Heart right ventricle (tissue), 16 donors: ENCODE measurements around the gene KIF11. TPM values are rescaled to one million over a fixed set of nuclear protein-coding genes. Genes with fewer than 3 reads are reported as not detected.

ENCODE experiments used
- ATAC-seq, 8 donors: fragments of 200-7000 bp; cut with Tn5 transposase; one replicate each; pipeline ENCODE4 v1.9.1; 2020; ENCODE audit warnings: mild to moderate bottlenecking in 8 of 8, moderate library complexity in 8 of 8, moderate number of reproducible peaks in 1 of 8
- DNase-seq, 2 donors: peaks; one replicate each; pipeline ENCODE4 v3.0.0-alpha.2; 2020
- H3K27ac ChIP-seq, 10 donors: fragments of 200-600 bp; sonication (generic) in 2 of 10; one replicate each; pipeline versions ENCODE4 v1.5.0 to v1.8.0; 2020 to 2022; ENCODE audit warnings: mild to moderate bottlenecking in 3 of 10
- H3K27me3 ChIP-seq, 7 donors: fragments of 200-600 bp; one replicate each; pipeline ENCODE4 v1.8.0; 2021 to 2022; ENCODE audit warnings: mild to moderate bottlenecking in 2 of 7
- H3K36me3 ChIP-seq, 9 donors: fragments of 200-600 bp; sonication (generic) in 1 of 9; one replicate each; pipeline versions ENCODE4 v1.5.0 to v1.8.0; 2020 to 2022; ENCODE audit warnings: mild to moderate bottlenecking in 2 of 9
- H3K4me1 ChIP-seq, 9 donors: fragments of 200-600 bp; sonication (generic) in 1 of 9; one replicate each; pipeline versions ENCODE4 v1.5.0 to v1.8.0; 2020 to 2022; ENCODE audit warnings: mild to moderate bottlenecking in 4 of 9
- H3K4me3 ChIP-seq, 10 donors: fragments of 200-600 bp; sonication (generic) in 2 of 10; one replicate each; pipeline versions ENCODE4 v1.5.0 to v1.8.0; 2020 to 2022; ENCODE audit warnings: mild to moderate bottlenecking in 7 of 10, moderate library complexity in 2 of 10
- H3K9me3 ChIP-seq, 11 donors: fragments of 200-600 bp in 10 of 11; sonication (generic) in 2 of 11; one replicate each; pipeline versions ENCODE4 v1.5.0 to v1.8.0; 2013 to 2022; ENCODE audit warnings: mild to moderate bottlenecking in 2 of 11, control low read depth in 1 of 11, moderate library complexity in 1 of 11
- WGBS, 2 donors: extraction: QIAGEN DNeasy Blood & Tissue Kit; methylation state at CpG; one replicate each; pipeline ENCODE4 v1.1.7; 2013; ENCODE audit warnings: inconsistent platforms in 1 of 2; 5-methylcytosine and 5-hydroxymethylcytosine counted together
- intact Hi-C, 10 donors: fragments of 100-400 bp; cut with DNase I; formaldehyde crosslinking; loops; one replicate each; pipeline versions ENCODE4 v1.11.1 to v1.14.2; 2022
- polyA plus RNA-seq, 2 donors: library from polyadenylated mRNA; stranded (reverse); fragments of 200-250 nt; gene quantifications; one replicate each; pipeline ENCODE4 v1.2.3, GENCODE V29; 2013
- total RNA-seq, 10 donors: library from RNA; stranded (reverse); fragmentation: NEBNext Ultra II Directional in 3 of 10; extraction: Animal tissue kit (Norgen Biotek cat#: 25700) in 3 of 10; gene quantifications; one replicate each; pipeline versions ENCODE4 v1.2.1 to v1.2.4, GENCODE V29; 2021 to 2023
- TF ChIP-seq, protein P1 (sequence below), 9 donors: fragments of 200-600 bp; sonication (generic) in 2 of 9; IDR thresholded peaks; one replicate each; pipeline versions ENCODE4 v1.5.0 to v1.8.0; 2021 to 2022; ENCODE audit warnings: antibody characterized with exemption in 9 of 9, mild to moderate bottlenecking in 5 of 9, moderate library complexity in 1 of 9
- donor health status: Arrhythmogenic right ventricular cardiomyopathy.
- donor health status: ischemic (EF 13 %, LVEDD 7.1; RV severe dilation, severe dysfunction).
- donor health status: healthy with polysubstance abuse.
- donor health status: DM: no; HTN: yes; CAD: no.
- donor health status: DM: no; HTN: no; CAD: no.
- donor health status: ischemic (EF 25% LVEDD 6.9; RV normal size, moderate dysfunction).
- donor health status: ischemic (EF 25% LVEDD 5.7; RV mildly dilated, moderate dysfunction).
- donor health status: healthy.
- donor health status: DM: yes; HTN: yes; CAD: no.
- donor health status: Ischemic cardiomyopathy.
- donor health status: ischemic (EF 35%, LVEDD 5.7; RV mildly dilated, moderate dysfunction).
- donor health status: nonischemic (EF 11% LVEDD 7.7; RV severe dilation, severe dysfunction).
- donor health status: DM: yes; HTN: yes; CAD: no.
- donor health status: PGD.
- donor health status: ischemic (EF 29% LVEDD 5.4; RV normal size, mild dysfunction).
- donor health status: nonischemic (EF 23%, LVEDD 6.1; RV moderate dilation, normal function).

The KIF11 gene
- total and polyA plus RNA-seq, 12 donors = 0.20 to 4.4 (median 0.74) TPM

DNA sequence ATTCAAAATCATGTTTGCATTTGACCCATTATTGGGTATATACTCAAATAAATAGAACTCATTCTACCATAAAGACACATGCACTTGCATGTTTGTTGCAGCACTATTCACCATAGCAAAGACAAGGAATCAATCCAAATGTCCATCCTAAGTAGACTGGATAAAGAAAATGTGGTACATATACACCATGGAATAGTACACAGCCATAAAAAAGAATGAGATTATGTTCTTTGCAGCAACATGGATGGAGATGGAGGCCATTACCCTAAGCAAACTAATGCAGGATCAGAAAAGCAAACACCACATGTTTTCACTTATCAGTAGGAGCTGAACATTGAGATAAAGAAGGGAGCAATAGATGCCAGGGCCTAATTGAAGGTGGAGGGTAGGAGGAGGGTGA lies 84.8 kb downstream of the KIF11 start:
- intact Hi-C loops = no loop called here

DNA sequence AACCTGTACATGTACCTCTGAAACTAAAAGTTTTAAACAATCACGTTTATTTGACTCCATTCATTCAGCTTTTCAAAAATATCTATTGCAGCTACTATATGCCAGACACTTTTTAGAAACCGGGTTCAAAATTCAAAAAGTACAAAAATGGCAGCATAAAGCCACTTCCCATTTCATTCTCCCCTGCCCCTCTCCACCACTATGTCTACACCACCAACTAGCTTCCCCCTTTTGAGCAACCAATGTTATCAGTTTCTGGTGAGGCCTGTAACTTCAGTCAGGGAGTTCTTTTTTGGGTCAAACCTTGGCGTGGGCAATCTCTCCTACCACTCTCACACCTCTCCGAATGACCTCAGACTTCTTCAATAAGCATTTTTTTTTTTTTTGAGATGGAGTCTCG lies 85.3 kb downstream of the KIF11 start:
- TF ChIP-seq, protein P1, sequence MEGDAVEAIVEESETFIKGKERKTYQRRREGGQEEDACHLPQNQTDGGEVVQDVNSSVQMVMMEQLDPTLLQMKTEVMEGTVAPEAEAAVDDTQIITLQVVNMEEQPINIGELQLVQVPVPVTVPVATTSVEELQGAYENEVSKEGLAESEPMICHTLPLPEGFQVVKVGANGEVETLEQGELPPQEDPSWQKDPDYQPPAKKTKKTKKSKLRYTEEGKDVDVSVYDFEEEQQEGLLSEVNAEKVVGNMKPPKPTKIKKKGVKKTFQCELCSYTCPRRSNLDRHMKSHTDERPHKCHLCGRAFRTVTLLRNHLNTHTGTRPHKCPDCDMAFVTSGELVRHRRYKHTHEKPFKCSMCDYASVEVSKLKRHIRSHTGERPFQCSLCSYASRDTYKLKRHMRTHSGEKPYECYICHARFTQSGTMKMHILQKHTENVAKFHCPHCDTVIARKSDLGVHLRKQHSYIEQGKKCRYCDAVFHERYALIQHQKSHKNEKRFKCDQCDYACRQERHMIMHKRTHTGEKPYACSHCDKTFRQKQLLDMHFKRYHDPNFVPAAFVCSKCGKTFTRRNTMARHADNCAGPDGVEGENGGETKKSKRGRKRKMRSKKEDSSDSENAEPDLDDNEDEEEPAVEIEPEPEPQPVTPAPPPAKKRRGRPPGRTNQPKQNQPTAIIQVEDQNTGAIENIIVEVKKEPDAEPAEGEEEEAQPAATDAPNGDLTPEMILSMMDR (IDR thresholded peaks at IDR 0.05) = no peak
- no peak overlapping the region for H3K4me3 ChIP-seq
- DNase-seq (no peak), ATAC-seq (no peak)
- peaks cover 0 to 3% (median 0%) of the 10 kb centered on the region in 9 donors for H3K4me1 ChIP-seq
- peaks cover 0 to 6% (median 0%) of the 10 kb centered on the region in 11 donors for H3K9me3 ChIP-seq
- 90 to 91% methylated on average over 5 of the region's 5 CpGs for WGBS, 2 donors
- H3K36me3 ChIP-seq = no peaks in the 10 kb centered on the region
- H3K27me3 ChIP-seq = peaks cover 0 to 4% (median 0%) of the 10 kb centered on the region in 7 donors
- no peak overlapping the region for H3K27ac ChIP-seq
- intact Hi-C loops = no loop called here

More for the DNA sequence above, 84.8 kb downstream of the KIF11 start:
- ATAC-seq (no peak), DNase-seq (no peak)
- TF ChIP-seq, protein P1 (IDR thresholded peaks at IDR 0.05) = no peak
- H3K36me3 ChIP-seq = no peaks in the 10 kb centered on the region
- no peak overlapping the region for H3K27ac ChIP-seq
- H3K9me3 ChIP-seq = peaks cover 0 to 6% (median 0%) of the 10 kb centered on the region in 11 donors
- H3K4me3 ChIP-seq = no peak overlapping the region
- H3K4me1 ChIP-seq = peaks cover 0 to 3% (median 0%) of the 10 kb centered on the region in 9 donors
- H3K27me3 ChIP-seq = peaks cover 0 to 4% (median 0%) of the 10 kb centered on the region in 7 donors

DNA sequence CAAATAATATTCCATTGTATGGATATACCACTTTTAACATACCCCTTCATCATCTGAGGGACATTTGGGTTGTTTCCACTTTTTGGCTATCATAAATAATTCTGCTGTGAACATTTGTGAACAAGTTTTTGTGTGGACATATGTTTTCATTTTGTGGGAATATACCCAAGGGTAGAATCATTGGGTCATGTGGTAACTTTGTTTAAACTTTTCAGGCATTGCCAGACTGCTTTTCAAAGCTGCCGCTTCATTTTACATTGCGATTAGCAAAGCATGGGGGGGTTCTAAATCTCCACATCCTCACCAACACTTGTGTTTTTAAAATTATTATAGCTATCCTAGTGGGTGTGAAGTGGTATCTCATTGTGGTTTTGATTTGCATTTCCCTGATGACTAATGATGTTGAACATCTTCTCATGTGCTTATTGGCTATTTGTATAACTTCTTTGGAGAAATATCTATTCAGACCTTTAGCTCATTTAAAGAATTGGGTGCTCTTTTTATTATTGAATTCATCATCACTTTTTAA lies 88.4 kb downstream of the KIF11 start:
- no peak for DNase-seq

DNA sequence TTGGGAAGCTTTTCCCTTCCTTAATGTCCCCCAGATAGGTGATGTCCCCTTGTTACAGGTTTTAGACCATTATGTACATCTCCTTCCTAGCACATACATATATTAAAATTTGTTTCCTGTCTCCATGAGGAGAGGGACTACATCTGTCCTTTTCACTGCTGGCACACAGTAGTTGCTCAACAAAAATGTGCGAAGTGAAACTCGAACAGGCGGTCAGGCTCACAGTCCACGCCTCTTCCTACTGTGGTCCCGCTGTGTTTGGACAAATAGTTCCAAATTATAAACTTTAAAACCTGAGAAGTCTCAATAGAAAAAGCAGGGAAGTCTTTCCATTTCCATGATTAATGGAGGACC lies 95.6 kb downstream of the KIF11 start:
- WGBS, 2 donors = 58 to 65% methylated on average over 5 of the region's 5 CpGs
- peak overlapping the region; percentile 59 to 78 (median 67) for H3K4me3 ChIP-seq
- peaks cover 0 to 35% (median 22%) of the 10 kb centered on the region in 9 donors for H3K4me1 ChIP-seq
- peaks cover 0 to 54% (median 46%) of the 10 kb centered on the region in 7 donors for H3K27me3 ChIP-seq
- peaks cover 0 to 24% (median 7%) of the 10 kb centered on the region in 11 donors for H3K9me3 ChIP-seq
- DNase-seq = no peak
- intact Hi-C loops = loop anchor here in 1 of 10 donors (10.0 kb wide), 1 partner anchor 164 kb away; no protein-coding TSS in a partner anchor
- TF ChIP-seq, protein P1 (IDR thresholded peaks at IDR 0.05) = no peak
- peak overlapping the region in 1 of 10 donors; percentile 83 for H3K27ac ChIP-seq
- no peak for ATAC-seq
- H3K36me3 ChIP-seq = peaks cover 0 to 16% (median 0%) of the 10 kb centered on the region in 9 donors

More for the DNA sequence above, 88.4 kb downstream of the KIF11 start:
- Histone ChIP-seq H3K4me1 (peaks cover 0 to 3% (median 0%) of the 10 kb centered on the region in 9 donors), H3K4me3 (no peak overlapping the region), H3K27me3 (peaks cover 0 to 4% (median 0%) of the 10 kb centered on the region in 7 donors), H3K36me3 (no peaks in the 10 kb centered on the region), H3K27ac (no peak overlapping the region), H3K9me3 (peaks cover 0 to 24% (median 7%) of the 10 kb centered on the region in 11 donors)
- no peak for ATAC-seq
- intact Hi-C loops = loop anchor here in 2 of 10 donors (5.0 to 10.0 kb wide), 2 partner anchors 84 to 157 kb away; no protein-coding TSS in a partner anchor
- TF ChIP-seq, protein P1 (IDR thresholded peaks at IDR 0.05) = no peak
- WGBS, 2 donors = 91 to 93% methylated on average over 2 of the region's 2 CpGs
